ENCODE results near the gene ILF3.

Gene ILF3

GRCh38 chr19:10651851-10652250, 2.3 kb upstream of the ILF3 start:
- H3K4me3 ChIP-seq (ENCODE audit: low read depth, low read length) = no peak overlapping the region
- TF ChIP-seq CTCF (conservative IDR thresholded peaks at IDR 0.05; ENCODE audit: low read depth, low read length) = no peak
- peak; percentile 50 for DNase-seq (ENCODE audit: low read depth)

GRCh38 chr19:10653482-10653731, 739 bp upstream of the ILF3 start:
- no peak for DNase-seq (ENCODE audit: low read depth)
- TF ChIP-seq CTCF (conservative IDR thresholded peaks at IDR 0.05; ENCODE audit: low read depth, low read length) = no peak
- peak overlapping the region; percentile 98 for H3K4me3 ChIP-seq (ENCODE audit: low read depth, low read length)

GRCh38 chr19:10654610-10655456, 687 bp downstream of the ILF3 start:
- DNase-seq (ENCODE audit: low read depth) = no peak
- no peak for TF ChIP-seq CTCF (conservative IDR thresholded peaks at IDR 0.05; ENCODE audit: low read depth, low read length)
- peak overlapping the region; percentile 86 for H3K4me3 ChIP-seq (ENCODE audit: low read depth, low read length)

- peak; percentile 29 for TF ChIP-seq CTCF (conservative IDR thresholded peaks at IDR 0.05; ENCODE audit: low read depth, low read length)
- peak; percentile 50 for DNase-seq (ENCODE audit: low read depth)
- peak overlapping the region; percentile 86 for H3K4me3 ChIP-seq (ENCODE audit: low read depth, low read length)
These were observed 1.5 kb downstream of the ILF3 start for GRCh38 chr19:10655457-10656312.

- H3K4me3 ChIP-seq (ENCODE audit: low read depth, low read length) = no peak overlapping the region
- no peak for TF ChIP-seq CTCF (conservative IDR thresholded peaks at IDR 0.05; ENCODE audit: low read depth, low read length)
- no peak for DNase-seq (ENCODE audit: low read depth)
These were observed 6.2 kb downstream of the ILF3 start for GRCh38 chr19:10660346-10660745.

GRCh38 chr19:10661946-10662345, 7.8 kb downstream of the ILF3 start:
- no peak for TF ChIP-seq CTCF (conservative IDR thresholded peaks at IDR 0.05; ENCODE audit: low read depth, low read length)
- DNase-seq (ENCODE audit: low read depth) = no peak

More at GRCh38 chr19:10661946-10662345, 7.8 kb downstream of the ILF3 start:
- H3K4me3 ChIP-seq (ENCODE audit: low read depth, low read length) = no peak overlapping the region
